ENCODE measurements around the gene FGFRL1.
"Not testable (repeated sequence)": the region's sequence is repeated elsewhere in the genome, so short reads cannot be mapped to it uniquely, and the experiment has no call there.

FGFRL1 gene

GRCh38 chr4:993111-994029 lies 18.1 kb upstream of the FGFRL1 start, which contains the start of gene SLC26A1:
SLC26A1 (minus strand) TSS chr4:993404; CDS start chr4:991703, 1,701 bp downstream.
- TF ChIP-seq TAF1 (IDR thresholded peaks at IDR 0.05; ENCODE audit: low read depth, low read length): no peak
- no peak for TF ChIP-seq POLR2A (IDR thresholded peaks at IDR 0.05; ENCODE audit: low read depth, low read length)
- no peak for TF ChIP-seq SPI1 (IDR thresholded peaks at IDR 0.05; ENCODE audit: low read depth, low read length)
- no peak for TF ChIP-seq POLR2AphosphoS5 (IDR thresholded peaks at IDR 0.05; ENCODE audit: low read depth, low read length)
- no peak for TF ChIP-seq POU2F2 (IDR thresholded peaks at IDR 0.05; ENCODE audit: low read depth, low read length)
- no peak for TF ChIP-seq PAX5 (IDR thresholded peaks at IDR 0.05; ENCODE audit: insufficient read depth, low read length, severe bottlenecking)
- no peak for FAIRE-seq

GRCh38 chr4:995311-996026 lies 16.0 kb upstream of the FGFRL1 start:
- no peak for DNase-seq (ENCODE audit: insufficient read length, low spot score)
- FAIRE-seq: no peak
- TF ChIP-seq PAX5 (IDR thresholded peaks at IDR 0.05; ENCODE audit: insufficient read depth, low read length, severe bottlenecking): no peak

More at GRCh38 chr4:993111-994029, 18.1 kb upstream of the FGFRL1 start, which contains the start of gene SLC26A1:
- DNase-seq (ENCODE audit: insufficient read length, low spot score): no peak

- TF ChIP-seq POU2F2 (IDR thresholded peaks at IDR 0.05; ENCODE audit: low read depth, low read length) (no peak), SPI1 (IDR thresholded peaks at IDR 0.05; ENCODE audit: low read depth, low read length) (no peak), POLR2A (IDR thresholded peaks at IDR 0.05; ENCODE audit: low read depth, low read length) (no peak), PAX5 (IDR thresholded peaks at IDR 0.05; ENCODE audit: insufficient read depth, low read length, severe bottlenecking) (no peak), POLR2AphosphoS5 (IDR thresholded peaks at IDR 0.05; ENCODE audit: low read depth, low read length) (no peak), TAF1 (IDR thresholded peaks at IDR 0.05; ENCODE audit: low read depth, low read length) (no peak)
- FAIRE-seq (no peak), DNase-seq (ENCODE audit: insufficient read length, low spot score) (no peak)
Observed at GRCh38 chr4:996030-996996, 15.1 kb upstream of the FGFRL1 start.

- no peak for FAIRE-seq
- DNase-seq (ENCODE audit: insufficient read length, low spot score): no peak
- no peak for TF ChIP-seq SPI1 (IDR thresholded peaks at IDR 0.05; ENCODE audit: low read depth, low read length)
- TF ChIP-seq PAX5 (IDR thresholded peaks at IDR 0.05; ENCODE audit: insufficient read depth, low read length, severe bottlenecking): no peak
- no peak for TF ChIP-seq POLR2A (IDR thresholded peaks at IDR 0.05; ENCODE audit: low read depth, low read length)
- TF ChIP-seq POU2F2 (IDR thresholded peaks at IDR 0.05; ENCODE audit: low read depth, low read length): no peak
- no peak for TF ChIP-seq TAF1 (IDR thresholded peaks at IDR 0.05; ENCODE audit: low read depth, low read length)
- TF ChIP-seq POLR2AphosphoS5 (IDR thresholded peaks at IDR 0.05; ENCODE audit: low read depth, low read length): no peak
Observed at GRCh38 chr4:996997-997374, 14.4 kb upstream of the FGFRL1 start.

GRCh38 chr4:997375-998071 lies 13.9 kb upstream of the FGFRL1 start:
- DNase-seq (ENCODE audit: insufficient read length, low spot score): no peak
- FAIRE-seq: no peak
- no peak for TF ChIP-seq POLR2AphosphoS5 (IDR thresholded peaks at IDR 0.05; ENCODE audit: low read depth, low read length)
- TF ChIP-seq PAX5 (IDR thresholded peaks at IDR 0.05; ENCODE audit: insufficient read depth, low read length, severe bottlenecking): no peak
- no peak for TF ChIP-seq POLR2A (IDR thresholded peaks at IDR 0.05; ENCODE audit: low read depth, low read length)
- TF ChIP-seq POU2F2 (IDR thresholded peaks at IDR 0.05; ENCODE audit: low read depth, low read length): no peak
- TF ChIP-seq TAF1 (IDR thresholded peaks at IDR 0.05; ENCODE audit: low read depth, low read length): no peak
- TF ChIP-seq SPI1 (IDR thresholded peaks at IDR 0.05; ENCODE audit: low read depth, low read length): no peak

DNA sequence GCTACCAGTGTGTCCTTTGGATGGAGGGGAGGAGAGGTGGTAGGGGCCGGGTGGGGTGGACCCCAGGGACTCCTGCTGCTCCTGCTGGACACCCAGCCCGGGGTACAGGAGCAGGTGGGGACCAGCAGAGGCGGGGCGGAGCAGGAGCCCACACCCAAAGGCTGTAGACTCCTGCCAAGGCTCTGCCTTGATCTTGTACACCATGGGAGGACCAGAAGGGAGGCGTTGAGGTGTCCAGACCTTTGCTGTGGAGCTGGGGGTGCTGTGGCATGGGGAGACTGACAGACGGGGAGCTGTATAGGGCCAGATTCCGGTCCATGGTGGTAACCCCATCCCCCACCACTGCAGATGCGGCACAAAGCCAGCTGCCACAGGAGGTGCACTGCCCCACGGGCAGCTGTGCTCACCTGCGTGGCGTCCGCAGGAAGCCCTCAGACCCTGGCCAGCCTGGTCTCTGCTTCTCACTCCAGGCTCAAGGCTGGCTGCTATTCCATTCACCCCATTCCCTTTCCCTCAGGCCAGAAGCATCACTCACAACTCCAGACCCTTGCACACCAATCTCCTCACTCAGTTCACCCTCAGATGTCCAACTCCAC lies 13.2 kb upstream of the FGFRL1 start:
- DNase-seq (ENCODE audit: insufficient read length, low spot score): no peak
- TF ChIP-seq SPI1 (IDR thresholded peaks at IDR 0.05; ENCODE audit: low read depth, low read length): no peak
- no peak for TF ChIP-seq POLR2A (IDR thresholded peaks at IDR 0.05; ENCODE audit: low read depth, low read length)
- no peak for TF ChIP-seq POU2F2 (IDR thresholded peaks at IDR 0.05; ENCODE audit: low read depth, low read length)
- no peak for TF ChIP-seq TAF1 (IDR thresholded peaks at IDR 0.05; ENCODE audit: low read depth, low read length)
- no peak for TF ChIP-seq POLR2AphosphoS5 (IDR thresholded peaks at IDR 0.05; ENCODE audit: low read depth, low read length)
- no peak for TF ChIP-seq PAX5 (IDR thresholded peaks at IDR 0.05; ENCODE audit: insufficient read depth, low read length, severe bottlenecking)
- no peak for FAIRE-seq

DNA sequence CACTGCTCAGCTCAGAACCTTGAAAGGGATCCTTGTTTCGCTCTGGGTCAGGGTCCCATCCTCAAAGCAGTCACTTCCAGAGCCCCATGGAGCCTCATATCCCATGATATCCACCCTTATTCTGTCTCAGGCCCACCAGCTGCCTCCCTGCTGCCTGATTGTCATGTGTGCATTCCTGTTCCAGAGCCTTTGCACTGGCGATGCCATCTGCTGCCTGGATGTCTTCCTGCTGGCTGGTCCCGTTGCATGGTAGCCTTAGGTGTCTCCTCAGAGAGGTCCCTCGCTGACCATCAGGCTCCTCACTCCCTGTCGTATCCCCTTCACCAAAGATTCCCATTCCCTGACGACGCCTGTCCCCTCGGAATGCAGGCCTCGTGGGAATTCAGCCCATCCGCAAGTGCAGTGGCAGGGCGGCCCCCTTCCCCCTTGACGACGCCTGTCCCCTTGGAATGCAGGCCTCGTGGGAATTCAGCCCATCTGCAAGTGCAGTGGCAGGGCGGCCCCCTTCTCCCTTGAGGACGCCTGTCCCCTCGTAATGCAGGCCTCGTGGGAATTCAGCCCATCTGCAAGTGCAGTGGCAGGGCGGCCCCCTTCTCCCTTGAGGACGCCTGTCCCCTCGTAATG lies 12.1 kb upstream of the FGFRL1 start:
- FAIRE-seq; DNase-seq (ENCODE audit: insufficient read length, low spot score): not testable (repeated sequence)

GRCh38 chr4:999882-1000425 lies 11.5 kb upstream of the FGFRL1 start:
- no peak for FAIRE-seq
- TF ChIP-seq POLR2A (IDR thresholded peaks at IDR 0.05; ENCODE audit: low read depth, low read length): no peak
- TF ChIP-seq POU2F2 (IDR thresholded peaks at IDR 0.05; ENCODE audit: low read depth, low read length): no peak
- TF ChIP-seq POLR2AphosphoS5 (IDR thresholded peaks at IDR 0.05; ENCODE audit: low read depth, low read length): no peak
- no peak for TF ChIP-seq SPI1 (IDR thresholded peaks at IDR 0.05; ENCODE audit: low read depth, low read length)
- no peak for TF ChIP-seq PAX5 (IDR thresholded peaks at IDR 0.05; ENCODE audit: insufficient read depth, low read length, severe bottlenecking)
- TF ChIP-seq TAF1 (IDR thresholded peaks at IDR 0.05; ENCODE audit: low read depth, low read length): no peak

More at GRCh38 chr4:999882-1000425, 11.5 kb upstream of the FGFRL1 start:
- DNase-seq (ENCODE audit: insufficient read length, low spot score): no peak

All from GM12891 (cell line).